OCI-LY7 (cell line): Measurements from ENCODE around the gene FASTK.

Source experiments
- CTCF ChIP-seq: fragments of 200-600 bp; sonication (generic); conservative IDR thresholded peaks from 2 replicates; pipeline ENCODE4 v1.5.1; 2014; ENCODE audit warnings: mild to moderate bottlenecking, antibody characterized with exemption, low read length, moderate library complexity, mixed read lengths
- EZH2phosphoT487 ChIP-seq: fragments of 200-600 bp; sonication (generic); IDR thresholded peaks from 2 replicates; pipeline ENCODE4 v1.6.1; 2018; ENCODE audit warnings: low read depth, borderline replicate concordance, mild to moderate bottlenecking, mixed run types, antibody characterized with exemption, low read length, moderate library complexity, mixed read lengths

GRCh38 chr7:151062399-151063211 is 18.0 kb downstream of the FASTK start:
- no peak for TF ChIP-seq CTCF
- TF ChIP-seq EZH2phosphoT487: no peak
